H1 (cell line): ENCODE results near the gene MYH9.

Source experiments
- EZH2 ChIP-seq: fragments of 200-600 bp; sonication (generic); IDR thresholded peaks from 2 replicates; pipeline ENCODE4 v1.7.1; 2012; ENCODE audit warnings: low read depth, mild to moderate bottlenecking, moderate library complexity, low read length, inconsistent platforms; ENCODE audit not compliant: severe bottlenecking
- JUND ChIP-seq: IDR thresholded peaks from 2 replicates; pipeline ENCODE4 v1.6.1; 2011; ENCODE audit warnings: mild to moderate bottlenecking, improper control_type of control experiment, low read length

- TF ChIP-seq JUND (no peak), EZH2 (no peak)
These were observed 131.3 kb downstream of the MYH9 start for GRCh38 chr22:36256478-36256877.
